Stimulated activated CD4-positive, alpha-beta T cell treated with anti-CD3 and anti-CD28 coated beads, Interleukin-12 subunit alpha, Interleukin-12 subunit beta, amount 100 ng/mL, for 48 hours (primary cell): ENCODE results near the gene GRK3.

Experiments
- DNase-seq, 3 donors: peaks; one replicate each; pipeline ENCODE4 v3.0.0-alpha.2; 2020; ENCODE audit warnings: low read depth in 2 of 3, low spot score in 1 of 3

GRK3 gene

DNA sequence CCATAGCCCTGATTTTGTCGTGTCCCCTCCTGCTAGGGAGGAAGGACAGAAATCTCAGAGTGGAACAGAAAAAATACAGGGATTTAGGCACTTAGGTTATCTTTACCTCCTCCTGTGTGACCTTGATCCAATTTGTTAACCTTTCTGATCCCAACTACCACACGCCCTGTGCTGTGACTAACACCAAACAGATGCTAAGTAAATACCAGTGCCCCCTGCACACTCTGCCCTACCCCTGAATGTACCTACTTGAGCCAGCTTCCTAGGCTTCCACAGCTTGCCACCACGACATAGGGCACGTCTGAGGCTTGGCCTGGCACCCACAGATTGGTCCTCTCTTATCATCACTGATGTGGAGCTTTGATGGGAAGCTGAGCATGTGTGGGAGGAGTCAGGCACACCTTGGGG, 186.7 kb downstream of the GRK3 start:
- no peak for DNase-seq

DNA sequence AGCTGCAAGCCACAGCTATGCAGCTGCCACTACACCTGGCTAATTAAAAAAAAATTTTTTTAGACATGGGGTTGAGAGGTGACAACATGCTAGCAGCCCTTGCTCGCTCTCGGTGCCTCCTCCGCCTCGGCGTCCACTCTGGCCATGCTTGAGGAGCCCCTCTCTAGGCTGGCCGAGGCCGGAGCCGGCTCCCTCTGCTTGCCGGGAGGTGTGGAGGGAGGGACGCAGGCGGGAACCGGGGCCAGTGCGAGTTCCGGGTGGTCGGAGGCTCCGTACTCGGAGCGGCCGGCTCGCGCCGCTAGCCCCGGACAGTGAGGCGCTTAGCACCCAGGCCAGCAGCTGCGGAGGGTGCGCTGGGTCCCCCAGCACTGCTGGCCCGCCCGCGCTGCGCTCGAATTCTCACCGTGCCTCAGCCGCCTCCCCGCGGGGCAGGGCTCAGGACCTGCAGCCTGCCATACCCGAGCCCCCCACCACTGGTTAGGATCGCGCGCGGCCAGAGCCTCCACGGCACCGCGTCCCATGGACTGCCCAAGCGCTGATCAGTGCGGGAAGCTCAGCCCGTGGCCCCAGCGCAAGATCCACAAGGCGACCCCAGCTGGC, 188.2 kb downstream of the GRK3 start:
- DNase-seq = no peak

GRCh38 chr22:25753252-25753651, 188.8 kb downstream of the GRK3 start:
- no peak for DNase-seq

- DNase-seq = no peak
Observed at GRCh38 chr22:25754527-25755202, 190.2 kb downstream of the GRK3 start.

- no peak for DNase-seq
Observed at GRCh38 chr22:25757686-25758085, 193.2 kb downstream of the GRK3 start.

DNA sequence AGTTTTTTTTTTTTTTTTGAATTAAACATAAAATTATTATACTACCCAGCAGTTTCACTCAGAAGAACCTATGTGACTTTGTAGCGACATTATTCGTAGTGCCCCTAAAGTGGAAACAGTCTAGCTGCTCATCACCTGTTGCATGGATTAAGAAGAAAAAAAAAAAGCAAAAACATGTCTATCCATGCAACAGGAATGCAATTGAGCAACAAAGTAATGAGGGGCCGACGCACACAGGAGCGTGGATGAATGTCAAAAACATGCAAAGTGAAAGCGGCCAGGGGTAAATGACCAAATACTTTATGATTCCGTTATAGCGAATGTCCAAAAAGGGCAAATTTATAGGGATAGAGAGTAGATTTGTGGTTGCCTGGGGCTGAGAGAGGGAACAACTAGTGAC, 193.8 kb downstream of the GRK3 start:
- no peak for DNase-seq

- DNase-seq = no peak
Observed at GRCh38 chr22:25759825-25760231, 195.4 kb downstream of the GRK3 start.

DNA sequence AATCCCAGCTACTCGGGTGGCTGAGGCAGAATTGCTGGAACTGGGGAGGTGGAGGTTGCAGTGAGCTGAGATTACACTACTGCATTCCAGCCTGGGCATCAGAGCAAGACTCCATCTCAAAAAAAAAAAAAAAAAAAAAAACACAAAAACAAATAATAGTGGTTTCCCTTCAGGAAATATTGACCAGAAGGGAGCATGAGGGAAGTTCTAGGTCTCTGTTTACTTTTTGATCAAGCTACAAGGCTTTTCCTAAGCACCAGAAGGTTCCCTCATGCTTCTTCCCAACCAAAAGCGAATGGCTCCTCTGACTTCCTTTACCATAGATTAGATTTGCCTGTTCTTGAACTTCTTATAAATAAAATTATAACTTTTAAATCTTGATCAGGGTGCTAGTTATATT, 195.8 kb downstream of the GRK3 start:
- no peak for DNase-seq

DNA sequence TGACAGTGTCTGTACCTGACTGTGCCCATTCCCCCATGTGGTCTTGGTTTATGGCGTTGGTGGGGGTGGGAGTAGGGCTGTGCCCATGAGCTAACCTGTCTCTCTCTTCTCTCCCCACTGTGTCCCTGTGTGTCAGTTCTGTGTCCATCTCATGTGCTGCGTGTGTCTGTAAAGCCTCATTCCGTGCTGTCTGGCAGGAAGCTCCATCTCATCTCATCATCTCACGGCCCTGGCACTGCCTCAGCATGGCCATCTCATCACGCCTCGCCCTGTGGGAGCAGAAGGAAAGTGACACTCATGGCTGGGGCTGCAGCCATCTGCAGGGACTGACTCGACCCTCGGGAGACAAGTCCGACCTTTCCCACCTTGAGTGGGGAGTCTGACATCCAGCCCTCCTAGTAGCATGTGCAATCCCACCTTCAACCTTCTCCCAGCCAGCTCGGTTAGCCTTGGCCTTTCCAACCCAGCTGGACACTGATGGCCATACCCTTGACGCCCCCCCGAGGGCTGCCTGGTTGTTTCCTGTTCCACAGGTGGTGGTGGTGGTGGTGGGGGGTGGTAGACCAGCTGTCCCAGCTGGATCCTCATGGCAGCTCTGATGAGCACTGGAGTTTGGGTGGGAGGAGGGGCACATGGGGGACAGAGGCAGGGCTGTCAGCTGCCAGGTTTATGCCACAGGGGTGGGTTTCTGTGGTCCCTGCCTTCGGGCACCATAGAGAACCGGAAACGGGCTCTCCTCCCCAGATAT, 196.5 kb downstream of the GRK3 start:
- no peak for DNase-seq

- no peak for DNase-seq
Observed at GRCh38 chr22:25762147-25762546, 197.7 kb downstream of the GRK3 start.

DNA sequence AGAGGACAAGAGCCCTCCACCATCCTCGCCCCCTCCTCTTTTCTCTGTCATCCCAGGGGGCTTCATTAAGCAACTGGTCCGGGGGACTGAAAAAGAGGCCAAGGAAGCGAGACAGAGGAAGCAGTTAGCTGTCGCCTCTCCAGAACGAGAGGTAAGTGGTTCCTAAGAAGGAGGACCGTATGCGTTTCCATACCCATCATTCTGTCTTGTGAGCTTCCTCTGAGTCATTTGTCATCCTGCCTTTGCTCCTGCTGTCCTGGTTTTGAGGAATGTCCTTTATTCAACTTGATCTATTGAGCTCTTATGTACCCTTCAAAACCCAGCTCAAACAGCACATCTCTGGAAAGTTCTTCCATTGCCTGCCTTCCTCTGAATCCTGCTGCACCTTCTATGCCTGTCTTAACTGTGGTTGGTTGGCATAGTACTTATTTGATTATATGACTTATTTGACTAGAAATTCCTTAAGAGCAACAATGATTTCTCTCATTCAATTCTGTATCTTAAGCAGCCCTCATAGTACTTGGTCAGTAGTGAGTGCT, 198.8 kb downstream of the GRK3 start:
- DNase-seq = no peak

- no peak for DNase-seq
Observed at GRCh38 chr22:25764270-25765015, 200.0 kb downstream of the GRK3 start.

- DNase-seq = no peak
Observed at GRCh38 chr22:25765016-25765367, 200.5 kb downstream of the GRK3 start.

DNA sequence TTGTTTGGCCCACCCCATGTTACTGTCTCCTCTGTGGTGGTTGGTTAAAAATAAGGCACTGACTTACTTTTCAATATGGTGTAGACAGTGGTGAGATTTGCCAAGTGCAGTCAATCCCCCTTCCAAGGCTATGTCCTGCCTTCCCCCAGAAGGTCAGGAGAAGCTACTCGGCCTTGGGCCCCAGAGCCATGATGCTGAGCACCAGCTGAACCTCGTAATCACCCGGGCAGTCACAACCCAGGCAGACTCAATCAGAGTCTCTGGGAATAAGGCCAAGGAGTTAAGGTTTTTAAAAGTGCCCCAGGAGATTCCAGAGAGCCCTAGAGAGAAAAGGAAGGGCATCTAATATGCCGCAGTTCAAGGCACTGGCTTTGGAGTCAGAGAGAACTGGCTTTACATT, 201.3 kb downstream of the GRK3 start:
- no peak for DNase-seq

DNA sequence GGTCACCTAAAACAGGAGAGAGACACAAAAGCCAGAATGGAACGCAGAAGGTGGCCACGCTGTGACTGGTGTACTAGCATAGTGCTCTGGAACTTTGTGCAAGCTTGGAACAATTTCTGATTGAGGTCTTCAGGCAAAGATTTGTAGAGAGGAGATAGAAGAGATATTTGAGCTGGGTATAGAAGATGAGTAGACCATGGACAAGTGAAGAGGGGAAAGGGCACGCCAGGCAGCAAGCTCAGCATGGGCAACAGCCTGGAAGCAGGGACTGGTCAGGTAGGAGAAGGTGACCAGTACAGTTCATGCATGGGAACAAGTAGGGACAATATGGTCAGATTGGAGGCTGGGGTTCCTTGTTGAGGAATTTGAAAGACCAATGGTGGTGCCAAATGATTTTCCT, 201.9 kb downstream of the GRK3 start:
- no peak for DNase-seq

DNA sequence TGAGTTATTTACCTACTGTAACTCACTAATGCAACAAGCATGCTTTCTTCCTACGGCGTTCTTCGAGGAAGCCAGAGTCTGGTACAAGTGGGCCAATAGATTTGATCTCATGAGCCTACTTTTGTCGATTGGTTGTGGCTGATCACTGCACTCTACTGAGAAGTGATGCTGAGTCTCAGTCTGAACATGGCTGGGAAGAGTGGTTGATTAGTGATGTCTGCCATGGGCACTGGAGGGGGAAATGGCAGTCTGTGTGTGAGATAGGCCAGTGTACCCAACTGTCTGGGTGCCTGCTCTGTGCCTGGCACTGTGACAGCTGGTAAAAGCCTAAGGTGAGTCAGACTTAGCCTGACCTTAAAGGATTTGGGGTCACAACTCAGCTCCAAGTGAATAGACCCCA, 205.9 kb downstream of the GRK3 start:
- no peak for DNase-seq

DNA sequence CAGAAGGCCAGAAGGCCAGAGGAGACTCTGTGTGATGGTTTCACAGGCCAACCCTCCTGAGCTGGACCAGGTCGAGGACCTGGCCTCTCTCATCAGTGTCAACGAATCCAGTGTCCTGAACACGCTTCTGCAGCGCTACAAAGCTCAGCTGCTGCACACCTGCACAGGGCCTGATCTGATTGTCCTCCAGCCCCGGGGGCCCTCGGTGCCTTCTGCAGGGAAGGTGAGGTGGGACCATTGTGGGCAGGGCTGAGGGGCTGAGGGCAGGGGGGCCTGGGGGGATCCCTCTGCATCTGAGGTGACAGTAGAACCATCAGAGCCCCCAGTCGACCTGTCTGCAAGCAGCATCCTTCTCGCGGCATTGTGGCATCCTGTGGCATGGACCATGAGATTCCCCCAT, 207.8 kb downstream of the GRK3 start:
- DNase-seq = no peak

- DNase-seq = no peak
Observed at GRCh38 chr22:25774575-25775026, 210.1 kb downstream of the GRK3 start.

- DNase-seq = no peak
Observed at GRCh38 chr22:25775531-25775930, 211.1 kb downstream of the GRK3 start.

- DNase-seq = no peak
Observed at GRCh38 chr22:25777411-25777810, 212.9 kb downstream of the GRK3 start.

DNA sequence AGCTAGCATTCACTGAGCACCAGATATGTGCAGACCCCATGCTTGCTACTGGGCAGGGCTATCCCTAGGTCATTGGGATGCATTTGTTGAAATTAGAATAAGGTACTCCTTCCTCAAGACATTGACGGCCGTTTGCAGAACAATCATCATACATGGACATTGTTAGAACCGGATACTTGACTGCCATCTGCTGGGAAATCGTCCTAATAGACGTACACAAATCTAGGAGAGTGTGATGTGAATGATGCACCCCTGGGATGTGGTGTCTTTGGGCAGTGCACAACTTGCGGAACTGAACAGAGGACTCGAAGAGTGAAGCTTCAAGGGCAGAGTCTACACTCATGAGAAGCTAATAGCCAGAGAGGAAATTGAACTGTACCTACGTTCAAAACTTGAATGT, 213.4 kb downstream of the GRK3 start:
- no peak for DNase-seq
